CD4-positive, alpha-beta T cell treated with Interferon alpha-2 for 1 hour (primary cell): ENCODE results near the gene RNASE4.

Experiments
- DNase-seq, 2 donors: peaks; one replicate each; pipeline ENCODE4 v3.0.0-alpha.2; 2020 to 2022

The RNASE4 gene

GRCh38 chr14:20676072-20676471 lies 8.3 kb upstream of the RNASE4 start:
- DNase-seq: no peak

- no peak for DNase-seq
Measured at GRCh38 chr14:20679907-20680306, 4.5 kb upstream of the RNASE4 start.

- no peak for DNase-seq
Measured at GRCh38 chr14:20680363-20680762, 4.0 kb upstream of the RNASE4 start.

GRCh38 chr14:20680843-20681347 lies 3.5 kb upstream of the RNASE4 start:
- DNase-seq: peak in 1 of 2 donors; percentile 71

GRCh38 chr14:20681348-20682126 lies 2.8 kb upstream of the RNASE4 start:
- peak; percentile 89 to 94 for DNase-seq

- no peak for DNase-seq
Measured at GRCh38 chr14:20682127-20682434, 2.3 kb upstream of the RNASE4 start.

- peak; percentile 85 to 87 for DNase-seq
Measured at GRCh38 chr14:20682435-20683124, 1.8 kb upstream of the RNASE4 start.

GRCh38 chr14:20683125-20683890 lies 1.1 kb upstream of the RNASE4 start:
- peak; percentile 84 to 89 for DNase-seq

GRCh38 chr14:20684662-20685456 lies 499 bp downstream of the RNASE4 start:
- DNase-seq: no peak

GRCh38 chr14:20686386-20687143 lies 2.2 kb downstream of the RNASE4 start:
- DNase-seq: no peak

- no peak for DNase-seq
Measured at GRCh38 chr14:20687362-20688166, 3.2 kb downstream of the RNASE4 start.

GRCh38 chr14:20688167-20688839 lies 3.9 kb downstream of the RNASE4 start, which contains the start of gene ANG:
ANG (plus strand) TSS chr14:20688764; CDS start chr14:20693565, 4,801 bp downstream.
- no peak for DNase-seq

GRCh38 chr14:20690848-20691640 lies 6.7 kb downstream of the RNASE4 start:
- DNase-seq: peak; percentile 55 to 79

- no peak for DNase-seq
Measured at GRCh38 chr14:20692116-20692751, 7.9 kb downstream of the RNASE4 start.

GRCh38 chr14:20696764-20697163 lies 12.4 kb downstream of the RNASE4 start:
- DNase-seq: no peak

- peak; percentile 69 to 73 for DNase-seq
Measured at GRCh38 chr14:20697273-20698017, 13.1 kb downstream of the RNASE4 start.

- no peak for DNase-seq
Measured at GRCh38 chr14:20698018-20698329, 13.6 kb downstream of the RNASE4 start.

- DNase-seq: no peak
Measured at GRCh38 chr14:20698934-20699333, 14.6 kb downstream of the RNASE4 start.
